ENCODE results near the gene OCRL.

OCRL gene

GRCh38 chrX:129637217-129638109, 97.4 kb downstream of the OCRL start:
- peak; percentile 64 for DNase-seq (ENCODE audit: low read depth)

GRCh38 chrX:129638917-129639316, 98.9 kb downstream of the OCRL start:
- DNase-seq (ENCODE audit: low read depth), result no peak

GRCh38 chrX:129640737-129641136, 100.7 kb downstream of the OCRL start:
- DNase-seq (ENCODE audit: low read depth), result no peak

- DNase-seq (ENCODE audit: low read depth), result no peak
Measured at GRCh38 chrX:129641469-129641868, 101.4 kb downstream of the OCRL start.

GRCh38 chrX:129641941-129642340, 101.9 kb downstream of the OCRL start:
- DNase-seq (ENCODE audit: low read depth), result no peak
